Activated CD4-positive, alpha-beta T cell treated with anti-CD3 and anti-CD28 coated beads, Interleukin-2, amount 10 ng/mL, durations not matched to agents 7 days and 5 days (primary cell): ENCODE measurements around the gene CAMSAP2. TPM values are rescaled to one million over a fixed set of nuclear protein-coding genes. Genes with fewer than 3 reads are reported as not detected.

Source experiments
- CTCF ChIA-PET: fragments of 350-600 bp; sonication (Branson Sonifier 250); formaldehyde crosslinking; loops from one replicate; lab custom pipeline; 2021; ENCODE audit warnings: antibody characterized with exemption; lab: Charles Lee
- POLR2A ChIA-PET: fragments of 350-600 bp; sonication (Branson Sonifier 250); formaldehyde crosslinking; loops from one replicate; lab custom pipeline; 2021; ENCODE audit warnings: antibody characterized with exemption; lab: Charles Lee
- DNase-seq: peaks from one replicate; pipeline ENCODE4 v3.0.0-alpha.2; 2020
- H3K27ac Mint-ChIP-seq: one replicate; pipeline ENCODE4 v1.8.0; 2021; ENCODE audit warnings: mild to moderate bottlenecking, moderate library complexity, mixed read lengths
- H3K27me3 Mint-ChIP-seq: one replicate; pipeline ENCODE4 v1.8.0; 2021; ENCODE audit warnings: mixed read lengths
- H3K36me3 Mint-ChIP-seq: one replicate; pipeline ENCODE4 v1.8.0; 2021; ENCODE audit warnings: low read depth, mixed read lengths
- H3K4me1 Mint-ChIP-seq: one replicate; pipeline ENCODE4 v1.8.0; 2021; ENCODE audit warnings: mixed read lengths
- H3K4me3 Mint-ChIP-seq: one replicate; pipeline ENCODE4 v1.8.0; 2021; ENCODE audit warnings: mild to moderate bottlenecking, moderate library complexity, mixed read lengths
- H3K9me3 Mint-ChIP-seq: one replicate; pipeline ENCODE4 v1.8.0; 2021; ENCODE audit warnings: mixed read lengths
- total RNA-seq, 2 experiments: library from RNA; stranded (reverse); gene quantifications; one replicate each; pipeline ENCODE4 v1.2.3, GENCODE V29; 2021

CAMSAP2 gene
- total RNA-seq, 2 experiments from 2014 or later = 0.81 to 0.82 TPM

- Mint-ChIP-seq H3K36me3 (no peaks in the 10 kb centered on the region), H3K27me3 (peaks cover 40% of the 10 kb centered on the region), H3K27ac (no peak overlapping the region), H3K4me3 (no peak overlapping the region), H3K4me1 (peaks cover 22% of the 10 kb centered on the region), H3K9me3 (no peaks in the 10 kb centered on the region)
- CTCF ChIA-PET = interaction anchor here (1.8 to 3.0 kb wide), 2 partner anchors 10 to 15 kb away, joined by 4 to 8 read pairs; no protein-coding TSS in a partner anchor
- DNase-seq = no peak
- POLR2A ChIA-PET = no interaction called here
Observed at GRCh38 chr1:200867018-200867811, 128.5 kb downstream of the CAMSAP2 start.

GRCh38 chr1:200869376-200869752 lies 130.7 kb downstream of the CAMSAP2 start:
- H3K36me3 Mint-ChIP-seq = no peaks in the 10 kb centered on the region
- H3K27ac Mint-ChIP-seq = no peak overlapping the region
- CTCF ChIA-PET = no interaction called here
- POLR2A ChIA-PET = no interaction called here
- no peaks in the 10 kb centered on the region for H3K9me3 Mint-ChIP-seq
- DNase-seq = no peak
- peaks cover 22% of the 10 kb centered on the region for H3K4me1 Mint-ChIP-seq
- peaks cover 48% of the 10 kb centered on the region for H3K27me3 Mint-ChIP-seq
- H3K4me3 Mint-ChIP-seq = no peak overlapping the region

GRCh38 chr1:200869753-200870391 lies 131.2 kb downstream of the CAMSAP2 start:
- Mint-ChIP-seq H3K27ac (peak overlapping the region; percentile 7), H3K9me3 (no peaks in the 10 kb centered on the region), H3K27me3 (peaks cover 51% of the 10 kb centered on the region), H3K36me3 (no peaks in the 10 kb centered on the region), H3K4me1 (peaks cover 24% of the 10 kb centered on the region), H3K4me3 (no peak overlapping the region)
- ChIA-PET POLR2A (no interaction called here), CTCF (no interaction called here)
- no peak for DNase-seq

GRCh38 chr1:200872446-200873115 lies 133.9 kb downstream of the CAMSAP2 start, which contains the start of gene GPR25:
Gene GPR25 (plus strand): TSS chr1:200872981. CDS start chr1:200873038, 57 bp downstream.
- DNase-seq = no peak
- H3K27me3 Mint-ChIP-seq = peaks cover 62% of the 10 kb centered on the region
- CTCF ChIA-PET = interaction anchor here (0.5 to 1.2 kb wide), 2 partner anchors 29 to 884 kb away, joined by 3 read pairs; no protein-coding TSS in a partner anchor
- H3K9me3 Mint-ChIP-seq = no peaks in the 10 kb centered on the region
- H3K4me1 Mint-ChIP-seq = peaks cover 16% of the 10 kb centered on the region
- H3K4me3 Mint-ChIP-seq = no peak within 1 kb of the TSS
- no peak within 1 kb of the TSS for H3K27ac Mint-ChIP-seq
- POLR2A ChIA-PET = no interaction called here
- H3K36me3 Mint-ChIP-seq = no peaks in the 10 kb centered on the region

- ChIA-PET POLR2A (no interaction called here), CTCF (interaction anchor here (0.5 to 1.2 kb wide), 2 partner anchors 28 to 883 kb away, joined by 3 read pairs; no protein-coding TSS in a partner anchor)
- no peaks in the 10 kb centered on the region for H3K9me3 Mint-ChIP-seq
- peaks cover 21% of the 10 kb centered on the region for H3K4me1 Mint-ChIP-seq
- no peak overlapping the region for H3K27ac Mint-ChIP-seq
- no peak for DNase-seq
- peaks cover 62% of the 10 kb centered on the region for H3K27me3 Mint-ChIP-seq
- H3K4me3 Mint-ChIP-seq = no peak overlapping the region
- no peaks in the 10 kb centered on the region for H3K36me3 Mint-ChIP-seq
Observed at GRCh38 chr1:200873116-200873670, 134.5 kb downstream of the CAMSAP2 start.

- DNase-seq = no peak
- H3K27me3 Mint-ChIP-seq = peaks cover 65% of the 10 kb centered on the region
- H3K9me3 Mint-ChIP-seq = no peaks in the 10 kb centered on the region
- no peak overlapping the region for H3K27ac Mint-ChIP-seq
- ChIA-PET POLR2A (no interaction called here), CTCF (interaction anchor here (1.0 to 1.2 kb wide), 2 partner anchors 27 to 85 kb away, joined by 3 read pairs; no protein-coding TSS in a partner anchor)
- H3K36me3 Mint-ChIP-seq = no peaks in the 10 kb centered on the region
- H3K4me3 Mint-ChIP-seq = no peak overlapping the region
- H3K4me1 Mint-ChIP-seq = peaks cover 25% of the 10 kb centered on the region
Observed at GRCh38 chr1:200873671-200874397, 135.1 kb downstream of the CAMSAP2 start.

- POLR2A ChIA-PET = no interaction called here
- Mint-ChIP-seq H3K4me3 (no peak overlapping the region), H3K36me3 (no peaks in the 10 kb centered on the region), H3K9me3 (no peaks in the 10 kb centered on the region), H3K27ac (no peak overlapping the region), H3K27me3 (peaks cover 64% of the 10 kb centered on the region), H3K4me1 (peaks cover 21% of the 10 kb centered on the region)
- DNase-seq = no peak
- CTCF ChIA-PET = interaction anchor here (1.0 kb wide), 1 partner anchor 86 kb away, joined by 3 read pairs; no protein-coding TSS in a partner anchor
Observed at GRCh38 chr1:200874694-200875093, 136.0 kb downstream of the CAMSAP2 start.

- peaks cover 67% of the 10 kb centered on the region for H3K27me3 Mint-ChIP-seq
- H3K4me3 Mint-ChIP-seq = no peak overlapping the region
- peaks cover 17% of the 10 kb centered on the region for H3K4me1 Mint-ChIP-seq
- ChIA-PET POLR2A (no interaction called here), CTCF (no interaction called here)
- no peaks in the 10 kb centered on the region for H3K9me3 Mint-ChIP-seq
- H3K36me3 Mint-ChIP-seq = no peaks in the 10 kb centered on the region
- DNase-seq = no peak
- H3K27ac Mint-ChIP-seq = no peak overlapping the region
Observed at GRCh38 chr1:200875416-200875815, 136.7 kb downstream of the CAMSAP2 start.

GRCh38 chr1:200877010-200877409 lies 138.3 kb downstream of the CAMSAP2 start:
- H3K36me3 Mint-ChIP-seq = no peaks in the 10 kb centered on the region
- ChIA-PET POLR2A (no interaction called here), CTCF (interaction anchor here (1.2 to 1.8 kb wide), 6 partner anchors 9 to 67 kb away, joined by 3 to 5 read pairs (median 4); no protein-coding TSS in a partner anchor)
- H3K9me3 Mint-ChIP-seq = no peaks in the 10 kb centered on the region
- peaks cover 60% of the 10 kb centered on the region for H3K27me3 Mint-ChIP-seq
- H3K27ac Mint-ChIP-seq = no peak overlapping the region
- peaks cover 18% of the 10 kb centered on the region for H3K4me1 Mint-ChIP-seq
- no peak overlapping the region for H3K4me3 Mint-ChIP-seq
- DNase-seq = no peak

GRCh38 chr1:200877839-200878551 lies 139.3 kb downstream of the CAMSAP2 start:
- Mint-ChIP-seq H3K4me1 (peaks cover 18% of the 10 kb centered on the region), H3K27ac (peak overlapping the region; percentile 43), H3K9me3 (no peaks in the 10 kb centered on the region), H3K4me3 (no peak overlapping the region), H3K27me3 (peaks cover 60% of the 10 kb centered on the region), H3K36me3 (no peaks in the 10 kb centered on the region)
- DNase-seq = no peak
- POLR2A ChIA-PET = no interaction called here
- CTCF ChIA-PET = interaction anchor here (0.8 to 1.8 kb wide), 9 partner anchors 10 to 142 kb away, joined by 3 to 5 read pairs (median 3); no protein-coding TSS in a partner anchor

GRCh38 chr1:200880212-200880611 lies 141.5 kb downstream of the CAMSAP2 start:
- Mint-ChIP-seq H3K36me3 (no peaks in the 10 kb centered on the region), H3K27me3 (peaks cover 52% of the 10 kb centered on the region), H3K4me3 (no peak overlapping the region), H3K4me1 (peaks cover 16% of the 10 kb centered on the region), H3K27ac (no peak overlapping the region), H3K9me3 (no peaks in the 10 kb centered on the region)
- ChIA-PET POLR2A (no interaction called here), CTCF (interaction anchor here (0.7 to 0.8 kb wide), 2 partner anchors 158 to 258 kb away, joined by 3 to 4 read pairs; no protein-coding TSS in a partner anchor)
- DNase-seq = no peak
